Activated T-cell treated with anti-CD3 and anti-CD28 coated beads, Interleukin-2, amount 50 U/mL, for 4 hours (primary cell): ENCODE data around the gene TP53TG3D. TPM values are rescaled to one million over a fixed set of nuclear protein-coding genes. Genes with fewer than 3 reads are reported as not detected.
"Not testable (repeated sequence)": the region's sequence is repeated elsewhere in the genome, so short reads cannot be mapped to it uniquely, and the experiment has no call there.

ENCODE experiments used
- ATAC-seq, 2 donors: fragments of 200-7000 bp; cut with Tn5 transposase; one replicate each; pipeline ENCODE4 v1.10.0; 2021
- DNase-seq: peaks from one replicate; pipeline ENCODE4 v3.0.0-alpha.2; 2020
- H3K27me3 Mint-ChIP-seq: one replicate; pipeline ENCODE4 v1.8.0; 2021; ENCODE audit warnings: low read depth, mixed read lengths
- H3K36me3 Mint-ChIP-seq: one replicate; pipeline ENCODE4 v1.8.0; 2022; ENCODE audit warnings: mixed read lengths; ENCODE audit not compliant: insufficient read depth
- H3K4me1 Mint-ChIP-seq: one replicate; pipeline ENCODE4 v1.8.0; 2021; ENCODE audit warnings: low read depth, mixed read lengths
- H3K4me3 Mint-ChIP-seq: one replicate; pipeline ENCODE4 v1.8.0; 2021; ENCODE audit warnings: mild to moderate bottlenecking, moderate library complexity, mixed read lengths
- H3K9me3 Mint-ChIP-seq: one replicate; pipeline ENCODE4 v1.8.0; 2021; ENCODE audit warnings: mixed read lengths
- total RNA-seq, 3 donors: library from RNA; stranded (reverse); gene quantifications; one replicate each; pipeline ENCODE4 v1.2.1, GENCODE V29; 2021

The TP53TG3D gene
- total RNA-seq = under 1 TPM in 1 of 3 donors, not detected in 2; 0.30 TPM

GRCh38 chr16:32252986-32253385 lies at the start of gene TP53TG3D:
TP53TG3D (plus strand) TSS chr16:32253286; CDS start chr16:32253354, 68 bp downstream.
- not testable (repeated sequence) for H3K36me3 Mint-ChIP-seq, H3K4me3 Mint-ChIP-seq, ATAC-seq, DNase-seq, H3K4me1 Mint-ChIP-seq, H3K9me3 Mint-ChIP-seq, H3K27me3 Mint-ChIP-seq

DNA sequence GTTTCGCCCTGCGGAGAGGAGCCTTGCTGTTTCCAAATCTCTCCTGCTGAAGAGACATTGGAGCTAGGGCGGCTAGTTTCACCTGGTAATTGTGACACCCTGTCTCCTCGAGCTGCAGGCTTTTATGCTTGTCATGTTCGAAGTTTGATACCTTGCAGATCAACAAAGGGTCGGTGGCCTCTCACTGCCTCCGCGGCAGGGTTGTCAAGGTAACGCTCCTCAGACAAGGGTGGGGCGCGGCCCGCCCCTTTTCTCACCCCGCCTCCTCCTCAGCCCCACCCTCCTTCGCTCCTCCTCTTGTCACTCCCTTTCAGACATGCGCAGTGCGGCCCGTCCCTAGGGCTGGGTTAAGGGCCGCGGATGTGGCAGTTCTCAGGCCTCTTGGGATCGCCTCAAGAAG lies 421 bp downstream of the TP53TG3D start:
- DNase-seq, H3K9me3 Mint-ChIP-seq, ATAC-seq, H3K36me3 Mint-ChIP-seq, H3K27me3 Mint-ChIP-seq, H3K4me1 Mint-ChIP-seq, H3K4me3 Mint-ChIP-seq: not testable (repeated sequence)

DNA sequence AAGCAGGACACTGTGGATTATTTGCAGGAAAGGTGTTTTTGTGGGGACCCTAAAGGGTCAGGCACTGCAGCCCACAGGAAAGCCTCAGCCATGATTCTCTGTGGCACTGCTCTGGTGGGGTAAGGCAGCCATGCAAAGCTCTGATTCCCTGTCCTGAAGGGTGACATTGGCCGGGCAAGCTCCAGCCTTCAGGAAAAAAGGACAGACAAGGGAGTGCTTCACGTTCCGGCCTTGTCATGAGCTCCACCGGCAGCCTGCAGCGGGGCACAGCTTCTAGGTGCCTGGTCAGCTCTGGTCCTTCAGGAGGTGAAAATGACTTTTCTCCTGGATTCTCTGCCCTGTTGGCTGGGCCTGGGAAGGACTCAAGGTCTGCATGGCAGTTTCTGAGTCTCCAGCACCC lies 8.4 kb downstream of the TP53TG3D start:
- DNase-seq, H3K36me3 Mint-ChIP-seq, H3K4me1 Mint-ChIP-seq, H3K9me3 Mint-ChIP-seq, ATAC-seq, H3K4me3 Mint-ChIP-seq, H3K27me3 Mint-ChIP-seq: not testable (repeated sequence)

DNA sequence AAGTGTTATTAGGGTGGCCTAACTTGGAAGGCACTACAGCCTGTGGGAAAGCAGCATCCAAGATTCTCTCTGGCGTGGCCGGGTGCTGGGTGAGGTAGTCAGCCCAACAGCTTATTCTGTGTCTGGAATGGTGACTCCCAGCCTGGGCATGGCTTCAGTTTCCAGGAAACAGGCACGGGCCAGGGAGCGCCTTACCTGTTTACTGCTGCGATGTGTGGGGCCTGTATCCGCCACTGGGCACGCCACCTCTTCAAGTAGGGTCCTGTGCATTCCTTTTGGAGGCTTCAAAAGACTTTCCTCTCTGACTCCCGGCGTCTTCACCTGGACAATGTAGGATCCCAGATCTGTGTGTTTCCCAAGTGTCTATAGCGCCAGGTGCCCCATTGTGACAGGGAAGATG lies 10.5 kb downstream of the TP53TG3D start:
- not testable (repeated sequence) for H3K4me1 Mint-ChIP-seq, H3K9me3 Mint-ChIP-seq, H3K27me3 Mint-ChIP-seq, ATAC-seq, H3K36me3 Mint-ChIP-seq, DNase-seq, H3K4me3 Mint-ChIP-seq

GRCh38 chr16:32281910-32282309 lies 28.8 kb downstream of the TP53TG3D start:
- not testable (repeated sequence) for H3K36me3 Mint-ChIP-seq, DNase-seq, H3K4me3 Mint-ChIP-seq, H3K4me1 Mint-ChIP-seq, H3K9me3 Mint-ChIP-seq, ATAC-seq, H3K27me3 Mint-ChIP-seq

DNA sequence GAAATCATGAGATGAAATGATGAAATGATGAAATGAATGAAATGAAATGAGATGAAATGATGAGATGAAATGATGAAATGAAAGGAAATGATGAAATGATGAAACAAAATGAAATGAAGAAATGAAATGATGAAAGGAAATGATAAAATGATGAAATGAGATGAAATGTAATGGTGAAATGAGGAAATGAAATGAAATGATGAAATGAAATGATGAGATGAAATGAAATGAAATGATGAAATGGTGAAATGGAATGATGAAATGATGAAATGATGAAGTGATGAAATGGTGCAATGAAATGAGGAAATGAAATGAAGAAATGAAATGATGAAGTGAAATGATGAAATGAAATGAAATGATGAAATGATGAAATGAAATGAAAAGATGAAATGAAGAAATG lies 29.9 kb downstream of the TP53TG3D start:
- H3K4me3 Mint-ChIP-seq, H3K36me3 Mint-ChIP-seq, DNase-seq, H3K27me3 Mint-ChIP-seq, H3K4me1 Mint-ChIP-seq, ATAC-seq, H3K9me3 Mint-ChIP-seq: not testable (repeated sequence)

DNA sequence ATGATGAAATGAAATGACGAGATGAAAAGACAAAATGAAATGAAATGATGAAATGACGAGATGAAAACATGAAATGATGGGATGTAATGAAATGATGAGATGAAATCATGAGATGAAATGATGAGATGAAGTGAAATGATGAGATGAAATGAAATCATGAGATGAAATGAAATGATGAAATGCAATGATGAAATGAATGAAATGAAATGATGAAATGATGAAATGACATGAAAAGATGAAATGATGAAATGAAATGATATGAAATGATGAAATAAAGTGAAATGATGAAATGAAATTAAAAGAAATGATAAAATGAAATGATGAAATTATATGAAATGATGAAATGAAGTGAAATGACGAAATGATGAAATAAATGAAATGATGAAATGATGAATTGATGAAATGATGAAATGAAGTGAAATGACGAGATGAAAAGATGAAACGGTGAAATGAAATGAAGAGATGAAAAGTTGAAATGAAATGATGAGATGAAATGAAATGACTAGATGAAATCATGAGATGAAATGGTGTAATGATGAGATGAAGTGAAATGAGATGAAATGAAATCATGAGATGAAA lies 30.9 kb downstream of the TP53TG3D start:
- not testable (repeated sequence) for H3K27me3 Mint-ChIP-seq, H3K4me1 Mint-ChIP-seq, DNase-seq, H3K4me3 Mint-ChIP-seq, H3K9me3 Mint-ChIP-seq, H3K36me3 Mint-ChIP-seq, ATAC-seq

DNA sequence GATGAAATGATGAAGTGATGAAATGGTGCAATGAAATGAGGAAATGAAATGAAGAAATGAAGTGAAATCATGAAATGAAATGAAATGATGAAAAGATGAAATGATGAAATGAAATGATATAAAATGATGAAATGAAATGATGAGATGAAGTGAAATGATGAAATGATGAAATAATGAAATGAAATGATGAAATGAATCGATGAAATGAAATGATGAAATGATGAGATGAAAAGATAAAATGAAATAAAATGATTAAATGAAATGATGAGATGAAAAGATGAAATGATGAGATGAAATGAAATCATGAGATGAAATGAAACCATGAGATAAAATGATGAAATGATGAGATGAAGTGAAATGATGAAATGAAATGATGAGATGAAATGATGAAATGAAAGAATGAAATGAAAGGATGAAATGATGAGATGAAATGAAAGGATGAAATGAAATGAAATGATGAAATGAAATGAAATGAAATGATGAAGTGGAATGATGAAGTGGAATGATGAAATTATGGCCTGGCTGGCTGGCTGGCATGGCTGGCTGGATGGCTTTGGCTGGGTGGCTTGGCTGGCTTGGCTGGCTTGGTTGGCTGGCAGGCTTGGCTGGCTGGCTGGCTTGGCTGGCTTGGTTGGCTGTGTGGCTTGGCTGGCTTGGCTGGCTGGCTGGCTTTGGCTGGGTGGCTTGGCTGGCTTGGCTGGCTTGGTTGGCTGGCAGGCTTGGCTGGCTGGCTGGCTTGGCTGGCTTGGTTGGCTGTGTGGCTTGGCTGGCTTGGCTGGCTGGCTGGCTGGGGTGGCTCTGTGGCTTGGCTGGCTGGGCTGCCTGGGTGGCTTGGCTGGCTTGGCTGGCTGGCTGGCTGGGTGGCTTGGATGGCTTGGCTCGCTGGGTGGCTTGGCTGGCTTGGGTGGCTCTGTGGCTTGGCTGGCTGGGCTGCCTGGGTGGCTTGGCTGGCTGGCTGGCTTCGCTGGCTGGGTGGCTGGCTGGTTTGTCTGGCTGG lies 32.0 kb downstream of the TP53TG3D start:
- ATAC-seq, DNase-seq, H3K36me3 Mint-ChIP-seq, H3K9me3 Mint-ChIP-seq, H3K4me1 Mint-ChIP-seq, H3K27me3 Mint-ChIP-seq, H3K4me3 Mint-ChIP-seq: not testable (repeated sequence)

DNA sequence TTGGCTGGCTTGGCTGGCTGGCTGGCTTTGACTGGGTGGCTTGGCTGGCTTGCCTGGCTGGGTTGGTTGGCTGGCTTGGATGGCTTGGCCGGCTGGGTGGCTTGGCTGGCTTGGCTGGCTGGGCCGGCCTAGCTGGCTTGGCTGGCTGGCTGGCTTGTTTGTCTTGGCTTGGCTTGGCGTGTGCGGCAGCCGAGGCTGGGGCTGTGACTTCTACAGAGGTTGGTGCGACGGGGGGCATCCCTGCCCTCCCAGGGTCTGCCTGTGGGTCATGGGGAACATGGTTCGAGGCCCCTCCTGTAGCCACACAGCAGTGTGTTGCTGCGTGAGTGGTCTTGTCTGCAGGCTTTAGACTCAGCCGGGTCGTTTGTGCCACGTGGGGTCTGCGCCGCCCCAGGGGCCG lies 33.1 kb downstream of the TP53TG3D start:
- H3K4me3 Mint-ChIP-seq, ATAC-seq, H3K9me3 Mint-ChIP-seq, H3K4me1 Mint-ChIP-seq, H3K27me3 Mint-ChIP-seq, DNase-seq, H3K36me3 Mint-ChIP-seq: not testable (repeated sequence)

DNA sequence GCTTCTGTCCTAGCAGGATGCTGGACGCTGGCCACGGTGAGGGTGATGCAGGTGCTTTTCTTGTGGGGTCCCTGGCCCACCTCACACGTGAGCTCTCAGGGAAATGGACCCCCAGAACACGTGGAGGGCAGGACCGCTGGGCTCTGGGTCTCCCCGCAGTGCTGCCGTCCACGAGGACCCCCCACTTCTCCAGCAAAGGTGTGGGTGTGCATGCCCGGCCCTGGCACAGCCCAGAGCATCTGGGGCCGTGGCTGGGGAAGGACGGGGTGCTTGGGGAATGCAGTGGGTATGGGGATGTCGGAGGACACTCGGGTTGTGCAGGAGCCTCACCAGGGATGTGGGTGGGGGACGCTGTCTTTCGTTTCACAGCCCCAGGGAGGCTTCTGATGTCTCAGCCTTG lies 34.7 kb downstream of the TP53TG3D start:
- not testable (repeated sequence) for H3K4me3 Mint-ChIP-seq, H3K36me3 Mint-ChIP-seq, H3K4me1 Mint-ChIP-seq, H3K9me3 Mint-ChIP-seq, H3K27me3 Mint-ChIP-seq, ATAC-seq, DNase-seq

- not testable (repeated sequence) for ATAC-seq, H3K9me3 Mint-ChIP-seq, H3K4me3 Mint-ChIP-seq, H3K36me3 Mint-ChIP-seq, H3K27me3 Mint-ChIP-seq, H3K4me1 Mint-ChIP-seq, DNase-seq
Measured at GRCh38 chr16:32289197-32289596, 36.1 kb downstream of the TP53TG3D start.

- ATAC-seq, H3K4me1 Mint-ChIP-seq: not testable (repeated sequence)
Measured at GRCh38 chr16:32302776-32303175, 49.7 kb downstream of the TP53TG3D start.

More at GRCh38 chr16:32302776-32303175, 49.7 kb downstream of the TP53TG3D start:
- not testable (repeated sequence) for DNase-seq, H3K36me3 Mint-ChIP-seq, H3K27me3 Mint-ChIP-seq, H3K4me3 Mint-ChIP-seq, H3K9me3 Mint-ChIP-seq
